DOHH2 (cell line): ENCODE data around the gene ITPR3.

Experiments
- EZH2phosphoT487 ChIP-seq: fragments of 200-600 bp; sonication (generic); IDR thresholded peaks from 2 replicates; pipeline ENCODE4 v1.6.1; 2017; ENCODE audit warnings: borderline replicate concordance, mild to moderate bottlenecking, antibody characterized with exemption, low read length, moderate library complexity, mixed read lengths
- TF ChIP-seq, protein P1 (sequence below): fragments of 200-600 bp; sonication (generic); IDR thresholded peaks from one replicate; pipeline ENCODE4 v1.5.1; 2014; ENCODE audit warnings: antibody characterized with exemption, mild to moderate bottlenecking, low read depth, low read length; ENCODE audit not compliant: poor library complexity, severe bottlenecking

DNA sequence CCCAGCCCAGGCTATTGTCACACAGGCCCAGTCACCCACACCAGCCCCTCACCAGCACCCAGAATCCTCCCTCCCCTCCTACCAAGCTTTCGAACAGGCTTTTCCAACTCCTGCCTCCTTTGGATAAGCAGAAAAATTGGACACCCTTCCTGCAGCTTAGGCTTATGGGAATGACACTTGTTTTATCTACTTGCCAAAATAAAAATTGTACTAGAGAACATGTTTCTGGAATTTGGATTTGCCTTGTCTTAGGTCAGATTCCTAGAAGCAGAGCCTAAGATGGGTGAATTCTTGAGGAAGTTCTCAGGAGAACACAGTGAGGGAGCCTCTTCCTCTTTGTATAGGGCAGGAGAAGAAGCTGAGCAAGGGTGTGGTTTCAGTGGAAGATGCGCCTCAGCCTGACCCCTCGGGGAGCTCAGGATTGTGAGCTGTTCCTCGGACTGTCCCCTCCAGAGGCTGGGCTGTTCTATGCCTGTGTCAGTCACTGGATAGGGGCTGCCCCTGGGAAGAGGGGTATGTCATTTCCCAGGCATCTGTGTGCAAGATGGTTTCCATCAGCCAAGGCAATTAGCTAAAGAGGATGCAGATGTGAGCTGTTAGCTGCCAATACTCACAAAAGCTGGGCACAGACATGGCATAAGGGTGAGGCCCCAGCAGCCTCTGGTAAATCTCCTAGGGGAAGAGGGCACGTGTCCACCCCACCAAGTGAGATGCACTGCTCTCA, 33.9 kb downstream of the ITPR3 start:
- TF ChIP-seq, protein P1, sequence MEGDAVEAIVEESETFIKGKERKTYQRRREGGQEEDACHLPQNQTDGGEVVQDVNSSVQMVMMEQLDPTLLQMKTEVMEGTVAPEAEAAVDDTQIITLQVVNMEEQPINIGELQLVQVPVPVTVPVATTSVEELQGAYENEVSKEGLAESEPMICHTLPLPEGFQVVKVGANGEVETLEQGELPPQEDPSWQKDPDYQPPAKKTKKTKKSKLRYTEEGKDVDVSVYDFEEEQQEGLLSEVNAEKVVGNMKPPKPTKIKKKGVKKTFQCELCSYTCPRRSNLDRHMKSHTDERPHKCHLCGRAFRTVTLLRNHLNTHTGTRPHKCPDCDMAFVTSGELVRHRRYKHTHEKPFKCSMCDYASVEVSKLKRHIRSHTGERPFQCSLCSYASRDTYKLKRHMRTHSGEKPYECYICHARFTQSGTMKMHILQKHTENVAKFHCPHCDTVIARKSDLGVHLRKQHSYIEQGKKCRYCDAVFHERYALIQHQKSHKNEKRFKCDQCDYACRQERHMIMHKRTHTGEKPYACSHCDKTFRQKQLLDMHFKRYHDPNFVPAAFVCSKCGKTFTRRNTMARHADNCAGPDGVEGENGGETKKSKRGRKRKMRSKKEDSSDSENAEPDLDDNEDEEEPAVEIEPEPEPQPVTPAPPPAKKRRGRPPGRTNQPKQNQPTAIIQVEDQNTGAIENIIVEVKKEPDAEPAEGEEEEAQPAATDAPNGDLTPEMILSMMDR = no peak
- no peak for TF ChIP-seq EZH2phosphoT487
